ENCODE data around the gene TOP3B.

Gene TOP3B

GRCh38 chr22:22013559-22014284, 31.1 kb upstream of the TOP3B start:
- no peak for DNase-seq

GRCh38 chr22:22011964-22012363, 29.4 kb upstream of the TOP3B start:
- no peak for DNase-seq

- no peak for DNase-seq
Observed at GRCh38 chr22:22010358-22010757, 27.8 kb upstream of the TOP3B start.

GRCh38 chr22:22009661-22010060, 27.1 kb upstream of the TOP3B start:
- DNase-seq, result no peak

GRCh38 chr22:22006596-22006990, 24.0 kb upstream of the TOP3B start:
- DNase-seq, result no peak

- no peak for DNase-seq
Observed at GRCh38 chr22:22005945-22006595, 23.5 kb upstream of the TOP3B start.

GRCh38 chr22:22003233-22003632, 20.6 kb upstream of the TOP3B start:
- DNase-seq, result no peak

GRCh38 chr22:22002526-22003055, 20.0 kb upstream of the TOP3B start:
- DNase-seq, result no peak

- no peak for DNase-seq
Observed at GRCh38 chr22:22001664-22002525, 19.3 kb upstream of the TOP3B start.

- no peak for DNase-seq
Observed at GRCh38 chr22:21998595-21999247, 16.1 kb upstream of the TOP3B start.

- no peak for DNase-seq
Observed at GRCh38 chr22:21996175-21996720, 13.7 kb upstream of the TOP3B start.

- DNase-seq, result no peak
Observed at GRCh38 chr22:21995660-21996059, 13.1 kb upstream of the TOP3B start.

GRCh38 chr22:21994881-21995444, 12.4 kb upstream of the TOP3B start:
- no peak for DNase-seq

- DNase-seq, result no peak
Observed at GRCh38 chr22:21992593-21993237, 10.1 kb upstream of the TOP3B start.

GRCh38 chr22:21991774-21992173, 9.2 kb upstream of the TOP3B start:
- no peak for DNase-seq

- DNase-seq, result no peak
Observed at GRCh38 chr22:21991304-21991596, 8.7 kb upstream of the TOP3B start.

- no peak for DNase-seq
Observed at GRCh38 chr22:21990445-21991303, 8.1 kb upstream of the TOP3B start.

- DNase-seq, result no peak
Observed at GRCh38 chr22:21989049-21989448, 6.5 kb upstream of the TOP3B start.

- DNase-seq, result no peak
Observed at GRCh38 chr22:21985214-21985613, 2.6 kb upstream of the TOP3B start.

- no peak for DNase-seq
Observed at GRCh38 chr22:21984793-21985192, 2.2 kb upstream of the TOP3B start.

GRCh38 chr22:21981874-21982273, 713 bp downstream of the TOP3B start:
- no peak for DNase-seq
